ENCODE results near the gene ARHGEF12. TPM values are rescaled to one million over a fixed set of nuclear protein-coding genes. Genes with fewer than 3 reads are reported as not detected.

The ARHGEF12 gene
- total and polyA plus RNA-seq, 3 experiments from 2014 or later, result 4.6 to 31.0 (median 30.1) TPM

DNA sequence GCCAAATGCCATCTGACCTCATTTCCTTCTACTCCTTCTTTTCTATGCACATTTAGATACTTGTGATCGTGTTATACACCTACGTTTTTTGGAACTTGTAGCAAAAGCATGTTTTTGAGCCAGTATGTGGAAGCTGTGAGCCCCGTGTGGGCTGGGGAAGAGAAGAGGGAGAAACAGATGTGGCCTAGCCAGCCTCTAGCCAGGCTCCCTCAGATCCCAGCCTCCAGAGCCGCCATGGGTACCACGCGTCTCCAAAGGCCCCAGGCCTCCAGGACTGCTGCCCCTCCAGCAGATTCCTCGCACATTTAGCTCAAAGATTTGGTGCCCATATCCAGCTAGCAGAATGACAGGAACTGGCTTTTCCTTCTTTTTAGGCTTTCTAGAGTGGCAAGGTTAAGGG, 28.1 kb upstream of the ARHGEF12 start:
- no peak overlapping the region for H3K4me3 Mint-ChIP-seq
- CTCF ChIA-PET, result no interaction called here
- Histone ChIP-seq H3K36me3 (ENCODE audit: insufficient read depth, low read length) (no peaks in the 10 kb centered on the region), H3K9me3 (ENCODE audit: low read length) (no peaks in the 10 kb centered on the region), H3K27me3 (ENCODE audit: insufficient read depth, low read length, poor library complexity, severe bottlenecking) (peaks cover 4% of the 10 kb centered on the region), H3K4me3 (ENCODE audit: low read length) (no peak overlapping the region), H3K4me1 (ENCODE audit: insufficient read depth, low read length) (no peaks in the 10 kb centered on the region), H3K27ac (ENCODE audit: low read depth, low read length) (no peak overlapping the region)
- no peak for DNase-seq
- peaks cover 5 to 33% of the 10 kb centered on the region in 2 donors for H3K27me3 Mint-ChIP-seq
- no peaks in the 10 kb centered on the region for H3K9me3 Mint-ChIP-seq
- POLR2A ChIA-PET, result no interaction called here
- no peaks in the 10 kb centered on the region for H3K36me3 Mint-ChIP-seq
- no peak overlapping the region for H3K27ac Mint-ChIP-seq
- H3K4me1 Mint-ChIP-seq, result no peaks in the 10 kb centered on the region

- Mint-ChIP-seq H3K36me3 (no peaks in the 10 kb centered on the region), H3K27me3 (peaks cover 3 to 21% of the 10 kb centered on the region in 2 donors), H3K4me3 (no peak overlapping the region), H3K4me1 (no peaks in the 10 kb centered on the region), H3K9me3 (no peaks in the 10 kb centered on the region), H3K27ac (no peak overlapping the region)
- no peak overlapping the region for H3K4me3 ChIP-seq (ENCODE audit: low read length)
- ChIA-PET CTCF (interaction anchor here (1.1 kb wide), 1 partner anchor 22 kb away, joined by 3 read pairs; no protein-coding TSS in a partner anchor), POLR2A (no interaction called here)
- no peak overlapping the region for H3K27ac ChIP-seq (ENCODE audit: low read depth, low read length)
- no peaks in the 10 kb centered on the region for H3K4me1 ChIP-seq (ENCODE audit: insufficient read depth, low read length)
- no peaks in the 10 kb centered on the region for H3K9me3 ChIP-seq (ENCODE audit: low read length)
- DNase-seq, result no peak
- no peaks in the 10 kb centered on the region for H3K36me3 ChIP-seq (ENCODE audit: insufficient read depth, low read length)
- peaks cover under 1% of the 10 kb centered on the region for H3K27me3 ChIP-seq (ENCODE audit: insufficient read depth, low read length, poor library complexity, severe bottlenecking)
Observed at GRCh38 chr11:120310870-120311269, 25.3 kb upstream of the ARHGEF12 start.

DNA sequence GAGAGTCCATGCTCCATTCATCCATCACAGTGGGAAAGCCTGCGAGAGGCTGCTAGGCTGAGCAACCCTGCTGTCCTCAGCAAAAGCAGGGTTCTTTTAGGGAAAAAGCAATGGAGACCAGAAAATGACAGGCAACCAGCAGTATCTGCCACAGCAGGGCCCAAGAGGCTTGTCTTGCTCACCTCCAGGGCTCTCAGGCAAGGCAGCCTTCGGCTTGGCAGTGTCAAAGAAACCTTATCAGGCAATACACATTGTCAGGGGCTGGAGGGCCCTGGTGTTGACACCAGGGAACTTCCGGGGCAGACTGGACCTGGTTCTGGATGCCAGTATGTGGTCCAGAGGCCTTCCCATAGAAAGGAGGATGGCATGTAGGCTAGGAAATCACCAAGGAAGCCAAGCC, 21.4 kb upstream of the ARHGEF12 start:
- POLR2A ChIA-PET, result no interaction called here
- H3K4me3 Mint-ChIP-seq, result no peak overlapping the region
- no peaks in the 10 kb centered on the region for H3K4me1 Mint-ChIP-seq
- no peak overlapping the region for H3K4me3 ChIP-seq (ENCODE audit: low read length)
- no peaks in the 10 kb centered on the region for H3K9me3 Mint-ChIP-seq
- no peaks in the 10 kb centered on the region for H3K36me3 ChIP-seq (ENCODE audit: insufficient read depth, low read length)
- no peak overlapping the region for H3K27ac Mint-ChIP-seq
- H3K9me3 ChIP-seq (ENCODE audit: low read length), result no peaks in the 10 kb centered on the region
- peaks cover 7 to 21% of the 10 kb centered on the region in 2 donors for H3K27me3 Mint-ChIP-seq
- no peak overlapping the region for H3K27ac ChIP-seq (ENCODE audit: low read depth, low read length)
- no peaks in the 10 kb centered on the region for H3K27me3 ChIP-seq (ENCODE audit: insufficient read depth, low read length, poor library complexity, severe bottlenecking)
- CTCF ChIA-PET, result interaction anchor here (1.2 to 1.9 kb wide), 2 partner anchors 10 to 12 kb away, joined by 3 to 5 read pairs; partner anchors contain the start of gene TLCD5
- H3K4me1 ChIP-seq (ENCODE audit: insufficient read depth, low read length), result no peaks in the 10 kb centered on the region
- H3K36me3 Mint-ChIP-seq, result no peaks in the 10 kb centered on the region
- no peak for DNase-seq

GRCh38 chr11:120316880-120317688, 19.1 kb upstream of the ARHGEF12 start:
- Mint-ChIP-seq H3K4me1 (no peaks in the 10 kb centered on the region), H3K27me3 (peaks cover 11 to 34% of the 10 kb centered on the region in 2 donors), H3K36me3 (no peaks in the 10 kb centered on the region), H3K27ac (no peak overlapping the region), H3K9me3 (no peaks in the 10 kb centered on the region), H3K4me3 (no peak overlapping the region)
- DNase-seq, result no peak
- Histone ChIP-seq H3K9me3 (ENCODE audit: low read length) (no peaks in the 10 kb centered on the region), H3K27ac (ENCODE audit: low read depth, low read length) (no peak overlapping the region), H3K4me3 (ENCODE audit: low read length) (no peak overlapping the region), H3K27me3 (ENCODE audit: insufficient read depth, low read length, poor library complexity, severe bottlenecking) (no peaks in the 10 kb centered on the region), H3K4me1 (ENCODE audit: insufficient read depth, low read length) (no peaks in the 10 kb centered on the region), H3K36me3 (ENCODE audit: insufficient read depth, low read length) (no peaks in the 10 kb centered on the region)
- ChIA-PET CTCF (interaction anchor here (2.8 kb wide), 2 partner anchors 14 to 15 kb away, joined by 6 to 9 read pairs; no protein-coding TSS in a partner anchor), POLR2A (no interaction called here)

- Mint-ChIP-seq H3K36me3 (no peaks in the 10 kb centered on the region), H3K27me3 (peaks cover 15 to 35% of the 10 kb centered on the region in 2 donors), H3K4me1 (no peaks in the 10 kb centered on the region), H3K9me3 (no peaks in the 10 kb centered on the region), H3K27ac (no peak overlapping the region), H3K4me3 (no peak overlapping the region)
- ChIA-PET CTCF (interaction anchor here (2.8 kb wide), 2 partner anchors 14 to 15 kb away, joined by 6 to 9 read pairs; no protein-coding TSS in a partner anchor), POLR2A (no interaction called here)
- Histone ChIP-seq H3K4me1 (ENCODE audit: insufficient read depth, low read length) (no peaks in the 10 kb centered on the region), H3K4me3 (ENCODE audit: low read length) (no peak overlapping the region), H3K27me3 (ENCODE audit: insufficient read depth, low read length, poor library complexity, severe bottlenecking) (no peaks in the 10 kb centered on the region), H3K36me3 (ENCODE audit: insufficient read depth, low read length) (no peaks in the 10 kb centered on the region), H3K27ac (ENCODE audit: low read depth, low read length) (no peak overlapping the region), H3K9me3 (ENCODE audit: low read length) (no peaks in the 10 kb centered on the region)
- DNase-seq, result no peak
Observed at GRCh38 chr11:120317689-120318480, 18.3 kb upstream of the ARHGEF12 start.

GRCh38 chr11:120318906-120319305, 17.3 kb upstream of the ARHGEF12 start:
- H3K4me1 Mint-ChIP-seq, result no peaks in the 10 kb centered on the region
- H3K4me3 Mint-ChIP-seq, result no peak overlapping the region
- H3K36me3 Mint-ChIP-seq, result no peaks in the 10 kb centered on the region
- Histone ChIP-seq H3K27me3 (ENCODE audit: insufficient read depth, low read length, poor library complexity, severe bottlenecking) (peaks cover 10% of the 10 kb centered on the region), H3K4me1 (ENCODE audit: insufficient read depth, low read length) (no peaks in the 10 kb centered on the region), H3K36me3 (ENCODE audit: insufficient read depth, low read length) (no peaks in the 10 kb centered on the region), H3K4me3 (ENCODE audit: low read length) (no peak overlapping the region), H3K9me3 (ENCODE audit: low read length) (no peaks in the 10 kb centered on the region), H3K27ac (ENCODE audit: low read depth, low read length) (no peak overlapping the region)
- H3K27me3 Mint-ChIP-seq, result peaks cover 24 to 44% of the 10 kb centered on the region in 2 donors
- DNase-seq, result no peak
- ChIA-PET POLR2A (no interaction called here), CTCF (interaction anchor here (2.8 kb wide), 2 partner anchors 14 to 15 kb away, joined by 6 to 9 read pairs; no protein-coding TSS in a partner anchor)
- H3K9me3 Mint-ChIP-seq, result no peaks in the 10 kb centered on the region
- H3K27ac Mint-ChIP-seq, result no peak overlapping the region

GRCh38 chr11:120324932-120325810, 11.0 kb upstream of the ARHGEF12 start, which contains the start of gene TLCD5:
TLCD5 (plus strand) TSS chr11:120325299; CDS start chr11:120327442, 2,143 bp downstream.
- Histone ChIP-seq H3K9me3 (ENCODE audit: low read length) (no peaks in the 10 kb centered on the region), H3K27me3 (ENCODE audit: insufficient read depth, low read length, poor library complexity, severe bottlenecking) (peaks cover 40% of the 10 kb centered on the region), H3K27ac (ENCODE audit: low read depth, low read length) (no peak within 1 kb of the TSS), H3K36me3 (ENCODE audit: insufficient read depth, low read length) (no peaks in the 10 kb centered on the region), H3K4me3 (ENCODE audit: low read length) (peak within 1 kb of the TSS; percentile 27), H3K4me1 (ENCODE audit: insufficient read depth, low read length) (no peaks in the 10 kb centered on the region)
- peak within 1 kb of the TSS in 4 of 8 donors; percentile 20 to 76 (median 34) for H3K27ac Mint-ChIP-seq
- CTCF ChIA-PET, result interaction anchor here (1.0 to 1.6 kb wide), 3 partner anchors 9 to 360 kb away, joined by 3 to 5 read pairs (median 4); no protein-coding TSS in a partner anchor
- peaks cover 48 to 71% of the 10 kb centered on the region in 2 donors for H3K27me3 Mint-ChIP-seq
- DNase-seq, result peak in 3 of 5 donors; percentile 17 to 53 (median 17)
- peak within 1 kb of the TSS; percentile 60 to 83 (median 78) for H3K4me3 Mint-ChIP-seq
- H3K36me3 Mint-ChIP-seq, result peaks cover 0 to 2% (median 0%) of the 10 kb centered on the region in 3 donors
- peaks cover 22 to 33% (median 30%) of the 10 kb centered on the region in 3 donors for H3K4me1 Mint-ChIP-seq
- no peaks in the 10 kb centered on the region for H3K9me3 Mint-ChIP-seq
- POLR2A ChIA-PET, result no interaction called here

Measured in CD8-positive, alpha-beta memory T cell (primary cell).